NCI-H1048 (cell line): Measurements from ENCODE around the gene KDM2B.
"Not testable (repeated sequence)": the region's sequence is repeated elsewhere in the genome, so short reads cannot be mapped to it uniquely, and the experiment has no call there.

Source experiments
- DNase-seq: peaks from one replicate; lab custom pipeline; 2025; lab: John Stamatoyannopoulos, UW

Gene KDM2B

DNA sequence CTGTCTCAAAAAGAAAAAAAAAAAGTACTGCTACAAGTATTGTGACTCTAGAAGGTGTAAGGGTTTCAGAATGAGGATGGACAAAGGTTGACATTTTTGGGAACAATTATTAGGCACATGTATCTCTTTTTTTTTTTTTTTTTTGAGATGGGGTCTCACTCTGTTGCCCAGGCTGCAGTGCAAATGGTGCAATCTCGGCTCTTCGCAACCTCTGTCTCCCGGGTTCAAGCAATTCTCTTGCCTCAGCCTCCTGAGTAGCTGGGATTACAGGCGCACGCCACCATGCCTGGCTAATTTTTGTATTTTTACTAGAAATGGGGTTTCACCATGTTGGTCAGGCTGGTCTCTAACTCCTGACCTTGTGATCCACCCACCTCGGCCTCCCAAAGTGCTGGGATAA lies 195.9 kb downstream of the KDM2B start:
- DNase-seq = not testable (repeated sequence)

- no peak for DNase-seq
Observed at GRCh38 chr12:121383601-121384021, 197.2 kb downstream of the KDM2B start.

DNA sequence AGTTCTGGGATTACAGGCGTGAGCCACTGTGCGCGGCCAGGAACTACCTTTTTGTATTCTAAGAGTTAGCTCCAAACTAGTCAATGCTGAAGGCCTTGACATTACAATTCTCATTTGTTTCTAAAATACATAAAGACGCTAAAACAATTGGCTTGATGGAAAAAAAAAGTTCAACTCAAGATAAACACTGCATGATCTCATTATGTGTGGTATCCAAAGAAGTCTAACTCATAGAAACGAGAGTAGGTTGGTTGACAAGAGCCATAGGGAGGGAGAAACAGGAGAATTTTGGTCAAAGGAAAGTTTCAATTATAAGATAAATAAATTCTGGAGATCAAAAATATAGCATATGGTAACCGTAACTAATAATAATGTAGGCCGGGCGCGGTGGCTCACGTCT lies 200.9 kb downstream of the KDM2B start:
- DNase-seq = no peak
